GM18517 (cell line): ENCODE measurements around the gene GNB3.

Experiments
- ATAC-seq: cut with Tn5 transposase; IDR thresholded peaks from one replicate; pipeline ENCODE4 v1.9.1; 2021; ENCODE audit warnings: mild to moderate bottlenecking, moderate library complexity; ENCODE audit not compliant: unreplicated experiment

The GNB3 gene

DNA sequence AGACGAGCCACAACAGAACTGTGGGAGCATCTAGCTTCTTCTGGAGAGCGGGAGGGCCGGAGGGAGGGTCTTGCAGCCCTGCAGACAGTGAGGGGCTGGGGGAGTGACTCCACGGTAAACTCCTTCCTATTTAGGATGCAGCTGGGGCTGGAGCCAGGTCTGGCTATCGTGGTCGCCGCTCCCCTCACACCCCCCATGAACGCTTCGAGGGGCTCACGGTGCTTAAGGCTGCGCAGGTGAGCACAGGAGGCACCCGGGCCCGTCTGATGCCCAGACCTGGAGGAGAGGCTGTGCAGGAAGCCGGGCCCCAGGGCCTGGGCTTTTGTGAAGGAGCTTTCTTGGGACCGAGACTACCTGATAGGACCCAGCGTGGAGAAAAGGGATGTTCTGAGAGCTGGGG lies 3.9 kb upstream of the GNB3 start:
- ATAC-seq, result no peak

- no peak for ATAC-seq
These were observed 3.2 kb upstream of the GNB3 start for GRCh38 chr12:6837370-6838060.

GRCh38 chr12:6838854-6839253 lies 1.9 kb upstream of the GNB3 start:
- ATAC-seq, result no peak

DNA sequence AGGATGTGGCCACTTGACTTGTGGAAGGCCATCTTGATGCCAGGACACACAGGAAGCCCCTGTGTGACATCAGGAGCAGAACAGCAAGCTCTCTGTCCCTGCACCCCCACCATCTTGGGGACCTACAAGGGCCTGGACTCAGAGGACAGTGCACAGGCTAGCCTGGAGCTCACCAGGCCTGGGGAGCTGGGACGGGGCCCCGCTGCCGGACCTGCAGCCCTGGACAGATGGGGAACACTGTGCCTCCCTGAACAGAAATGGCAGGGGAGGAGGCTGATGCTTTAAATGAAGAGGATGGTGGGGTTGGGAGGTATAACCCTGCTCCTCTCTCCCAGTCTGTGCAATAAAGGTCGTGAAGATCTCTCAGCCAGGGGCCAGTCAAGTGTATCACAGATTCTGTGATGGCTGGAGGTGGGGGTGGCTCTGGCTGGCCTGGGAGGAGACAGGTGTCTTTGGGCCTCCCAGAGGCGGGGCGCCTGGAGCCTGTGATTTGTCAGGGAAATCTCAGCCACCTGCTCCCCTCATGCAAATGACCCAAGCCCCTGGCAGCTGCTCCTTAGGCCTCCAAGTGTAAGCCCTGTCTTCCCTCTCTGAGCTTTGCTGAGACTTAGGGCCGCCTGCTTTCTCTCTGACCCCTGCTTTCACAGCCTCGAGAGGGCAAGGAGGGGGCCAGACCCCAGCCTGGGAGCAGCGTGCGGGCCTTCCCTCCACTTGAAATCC lies 1.1 kb upstream of the GNB3 start:
- ATAC-seq, result peak; percentile 55

- ATAC-seq, result no peak
These were observed 395 bp upstream of the GNB3 start for GRCh38 chr12:6840330-6840729.

DNA sequence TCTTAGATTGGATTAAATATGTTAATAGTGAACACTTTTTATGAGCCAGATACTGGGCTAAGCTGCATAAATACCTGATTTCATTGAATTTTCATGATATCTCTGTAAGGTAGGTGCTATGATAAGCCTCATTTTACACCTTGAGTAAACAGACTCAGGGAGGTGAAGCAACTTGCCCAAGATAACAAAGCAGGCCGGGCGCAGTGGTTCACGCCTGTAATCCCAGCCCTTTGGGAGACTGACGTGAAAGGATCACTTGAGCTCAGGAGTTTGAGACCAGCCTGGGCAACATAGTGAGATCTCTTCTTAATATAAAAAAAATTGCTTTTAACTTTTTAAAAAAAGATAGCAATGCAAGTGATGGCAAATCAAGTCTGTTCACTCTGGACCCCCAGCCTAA lies 1.4 kb downstream of the GNB3 start:
- no peak for ATAC-seq

GRCh38 chr12:6843118-6843902 lies 2.6 kb downstream of the GNB3 start:
- ATAC-seq, result no peak

- no peak for ATAC-seq
These were observed 4.7 kb downstream of the GNB3 start for GRCh38 chr12:6845395-6845794.

DNA sequence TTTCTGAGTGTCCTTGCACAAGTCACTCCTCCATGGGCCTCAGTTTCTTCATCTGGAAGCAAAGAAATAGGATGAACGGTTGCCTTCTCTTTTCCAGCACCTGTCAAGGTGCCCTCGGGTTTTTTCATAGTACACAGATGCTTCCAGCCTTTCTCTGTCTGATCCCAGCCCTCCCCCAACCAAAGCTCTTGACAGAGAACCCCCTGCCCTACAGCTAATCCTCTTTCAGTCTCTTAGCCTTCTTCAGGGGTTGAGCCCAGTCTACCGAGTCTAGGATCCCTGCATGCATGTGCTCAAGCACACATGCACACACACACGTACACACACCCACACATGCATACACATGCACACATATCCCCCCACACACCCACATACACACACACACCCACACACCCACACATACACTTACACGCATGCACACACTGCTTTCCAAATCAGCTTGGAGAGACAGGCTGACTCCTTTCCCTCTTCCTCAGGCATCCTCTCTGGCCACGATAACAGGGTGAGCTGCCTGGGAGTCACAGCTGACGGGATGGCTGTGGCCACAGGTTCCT lies 5.7 kb downstream of the GNB3 start:
- no peak for ATAC-seq

- ATAC-seq, result no peak
These were observed 7.0 kb downstream of the GNB3 start for GRCh38 chr12:6847676-6848075.

DNA sequence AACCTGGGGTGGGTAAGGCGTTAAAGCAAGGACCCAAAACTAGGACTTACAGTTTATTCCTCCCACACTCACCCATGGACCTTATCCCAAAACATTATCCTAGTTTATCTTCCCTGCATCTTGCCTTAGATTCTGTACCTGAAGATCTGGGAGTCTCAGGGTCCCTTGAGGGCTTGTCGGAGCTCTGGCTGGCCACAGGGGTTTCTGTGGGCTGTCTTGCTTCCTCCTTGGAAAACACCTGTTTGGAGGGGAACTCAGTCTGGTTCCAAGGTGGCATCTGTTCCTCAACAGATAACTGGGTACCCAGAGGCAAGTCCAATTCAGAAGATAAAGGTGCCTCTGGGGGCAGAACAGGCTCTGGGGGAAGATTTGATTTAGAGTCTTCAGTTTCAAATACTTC lies 8.7 kb downstream of the GNB3 start:
- ATAC-seq, result no peak

GRCh38 chr12:6849976-6850560 lies 9.3 kb downstream of the GNB3 start:
- no peak for ATAC-seq

- no peak for ATAC-seq
These were observed 10.0 kb downstream of the GNB3 start for GRCh38 chr12:6850796-6851152.

- peak; percentile 62 for ATAC-seq
These were observed 10.6 kb downstream of the GNB3 start, which contains the start of gene CDCA3 for GRCh38 chr12:6851153-6851920. Gene CDCA3, minus strand, starts transcription at chr12:6851286. Its CDS starts 334 bp downstream, at chr12:6850952.

DNA sequence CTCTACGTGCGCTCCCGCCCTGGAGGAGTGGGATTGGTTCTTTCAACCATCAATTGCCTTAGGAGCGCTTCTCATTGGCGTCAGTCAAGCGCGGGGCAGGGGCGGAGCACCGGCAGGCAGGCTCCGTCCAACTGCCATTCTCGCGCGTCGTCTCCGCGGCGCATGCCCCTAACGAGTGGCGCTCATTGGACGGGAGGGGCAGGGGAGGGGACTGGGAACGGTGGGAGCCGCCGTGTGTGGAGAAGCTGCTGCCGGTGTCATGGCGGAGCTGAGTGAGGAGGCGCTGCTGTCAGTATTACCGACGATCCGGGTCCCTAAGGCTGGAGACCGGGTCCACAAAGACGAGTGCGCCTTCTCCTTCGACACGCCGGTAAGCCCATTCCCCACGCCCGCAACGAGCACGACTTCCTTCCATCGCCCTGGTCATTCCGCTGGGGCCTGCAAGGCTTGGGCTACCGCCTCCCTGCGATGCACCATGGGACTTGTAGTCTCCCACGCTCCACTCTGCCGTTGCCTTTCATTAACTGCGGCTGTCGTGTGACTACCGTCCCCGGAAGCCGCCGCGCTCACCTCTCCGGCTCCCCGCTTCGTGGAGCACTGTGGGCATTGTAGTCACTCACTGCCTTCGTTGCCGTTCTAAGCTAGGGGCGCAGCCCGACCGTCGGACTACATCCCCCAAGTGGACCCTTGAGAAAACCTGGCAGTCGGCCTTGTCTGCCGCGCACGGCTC lies 11.4 kb downstream of the GNB3 start, which contains the start of gene USP5:
Gene USP5, plus strand, starts transcription at position 230 of the 730 bp plus-strand sequence. Its CDS starts 30 bp downstream, at position 260.
- ATAC-seq, result peak; percentile 71

GRCh38 chr12:6852651-6853354 lies 12.1 kb downstream of the GNB3 start:
- ATAC-seq, result no peak

DNA sequence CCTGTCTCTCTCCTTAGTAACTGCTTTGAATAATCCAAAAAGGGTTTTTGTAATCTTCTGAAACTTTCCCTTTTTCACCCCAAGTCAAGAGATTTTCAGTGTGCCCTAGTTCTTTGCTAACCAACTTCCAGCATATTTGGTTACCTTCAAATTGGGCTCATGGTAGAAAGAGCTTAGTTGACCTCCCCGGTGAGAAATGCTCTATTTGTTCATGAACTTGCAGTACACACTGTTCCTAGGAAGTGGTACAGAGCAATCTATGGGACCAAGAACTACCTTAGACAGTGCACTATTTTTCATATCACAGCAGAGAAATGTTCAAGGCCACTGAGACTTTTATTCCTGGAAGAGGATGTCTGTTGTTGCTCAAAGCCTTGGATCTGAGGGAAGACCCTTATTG lies 12.9 kb downstream of the GNB3 start:
- ATAC-seq, result no peak

DNA sequence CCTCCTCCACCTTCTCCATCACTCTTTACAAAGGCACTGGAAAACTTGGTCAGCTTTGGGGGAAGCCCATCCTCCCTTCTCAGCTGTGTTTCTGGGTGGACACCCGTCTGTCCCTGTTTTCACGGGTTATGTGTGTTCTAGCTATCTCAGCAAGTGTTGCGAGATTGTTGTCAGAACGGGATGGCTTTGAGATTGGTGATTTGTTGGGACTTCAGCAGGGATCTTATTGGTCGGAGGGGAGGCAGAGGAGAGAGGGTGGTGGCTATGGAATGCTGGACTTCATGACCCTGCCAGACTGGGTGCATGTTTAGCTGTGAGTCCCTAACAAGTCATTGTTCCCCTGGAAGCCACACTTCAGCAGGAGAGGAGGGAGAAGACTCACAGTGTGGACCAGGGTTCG lies 13.3 kb downstream of the GNB3 start:
- ATAC-seq, result no peak

GRCh38 chr12:6855322-6855721 lies 14.6 kb downstream of the GNB3 start:
- ATAC-seq, result no peak
